GM12891 (cell line): ENCODE measurements around the gene CIB4.

ENCODE experiments used
- POLR2A ChIP-seq: IDR thresholded peaks from 2 replicates; pipeline ENCODE4 v1.6.1; 2011; ENCODE audit warnings: low read depth, low read length, control low read depth
- POLR2AphosphoS5 ChIP-seq: IDR thresholded peaks from 2 replicates; pipeline ENCODE4 v1.6.1; 2011; ENCODE audit warnings: low read depth, low read length, control low read depth
- SPI1 ChIP-seq: IDR thresholded peaks from 2 replicates; pipeline ENCODE4 v1.6.1; 2011; ENCODE audit warnings: low read depth, low read length, control low read depth

- TF ChIP-seq POLR2A: no peak
- TF ChIP-seq POLR2AphosphoS5: no peak
- no peak for TF ChIP-seq SPI1
These were observed 50.1 kb downstream of the CIB4 start for GRCh38 chr2:26590980-26591618.
